ENCODE measurements around the gene ARID5B.

ARID5B gene

GRCh38 chr10:61870526-61870895, 31.0 kb upstream of the ARID5B start:
- DNase-seq (ENCODE audit: low read depth in 2 of 2) = no peak

GRCh38 chr10:61871487-61871886, 30.0 kb upstream of the ARID5B start:
- no peak overlapping the region for H3K4me3 ChIP-seq (replicated peaks in 1 of 2; ENCODE audit: low read depth in 2 of 2, low read length in 2 of 2)
- no peak for TF ChIP-seq CTCF (IDR thresholded peaks at IDR 0.05; ENCODE audit: low read depth, low read length)
- no peak for DNase-seq (ENCODE audit: low read depth in 2 of 2)

More at GRCh38 chr10:61870526-61870895, 31.0 kb upstream of the ARID5B start:
- no peak overlapping the region for H3K4me3 ChIP-seq (replicated peaks in 1 of 2; ENCODE audit: low read depth in 2 of 2, low read length in 2 of 2)
- TF ChIP-seq CTCF (IDR thresholded peaks at IDR 0.05; ENCODE audit: low read depth, low read length) = no peak

GRCh38 chr10:61877887-61878739, 23.4 kb upstream of the ARID5B start:
- H3K4me3 ChIP-seq (replicated peaks in 1 of 2; ENCODE audit: low read depth in 2 of 2, low read length in 2 of 2) = no peak overlapping the region
- TF ChIP-seq CTCF (IDR thresholded peaks at IDR 0.05; ENCODE audit: low read depth, low read length) = no peak
- no peak for DNase-seq (ENCODE audit: low read depth in 2 of 2)

GRCh38 chr10:61878740-61879068, 22.8 kb upstream of the ARID5B start:
- TF ChIP-seq CTCF (IDR thresholded peaks at IDR 0.05; ENCODE audit: low read depth, low read length) = no peak
- H3K4me3 ChIP-seq (replicated peaks in 1 of 2; ENCODE audit: low read depth in 2 of 2, low read length in 2 of 2) = no peak overlapping the region
- DNase-seq (ENCODE audit: low read depth in 2 of 2) = no peak

- no peak for TF ChIP-seq CTCF (IDR thresholded peaks at IDR 0.05; ENCODE audit: low read depth, low read length)
- DNase-seq (ENCODE audit: low read depth in 2 of 2) = peak in 1 of 2 donors; percentile 59
- no peak overlapping the region for H3K4me3 ChIP-seq (replicated peaks in 1 of 2; ENCODE audit: low read depth in 2 of 2, low read length in 2 of 2)
Measured at GRCh38 chr10:61882621-61883370, 18.7 kb upstream of the ARID5B start.

GRCh38 chr10:61883371-61884025, 18.0 kb upstream of the ARID5B start:
- DNase-seq (ENCODE audit: low read depth in 2 of 2) = no peak
- no peak for TF ChIP-seq CTCF (IDR thresholded peaks at IDR 0.05; ENCODE audit: low read depth, low read length)

More at GRCh38 chr10:61883371-61884025, 18.0 kb upstream of the ARID5B start:
- no peak overlapping the region for H3K4me3 ChIP-seq (replicated peaks in 1 of 2; ENCODE audit: low read depth in 2 of 2, low read length in 2 of 2)
